HK-2 (cell line): Measurements from ENCODE around the gene NSMCE3.
A peak's percentile ranks its signal among the peaks of the same experiment; 100 is the strongest.

Source experiments
- DNase-seq: peaks from one replicate; pipeline ENCODE4 v3.0.0-alpha.2; 2018; ENCODE audit not compliant: unreplicated experiment

Gene NSMCE3

DNA sequence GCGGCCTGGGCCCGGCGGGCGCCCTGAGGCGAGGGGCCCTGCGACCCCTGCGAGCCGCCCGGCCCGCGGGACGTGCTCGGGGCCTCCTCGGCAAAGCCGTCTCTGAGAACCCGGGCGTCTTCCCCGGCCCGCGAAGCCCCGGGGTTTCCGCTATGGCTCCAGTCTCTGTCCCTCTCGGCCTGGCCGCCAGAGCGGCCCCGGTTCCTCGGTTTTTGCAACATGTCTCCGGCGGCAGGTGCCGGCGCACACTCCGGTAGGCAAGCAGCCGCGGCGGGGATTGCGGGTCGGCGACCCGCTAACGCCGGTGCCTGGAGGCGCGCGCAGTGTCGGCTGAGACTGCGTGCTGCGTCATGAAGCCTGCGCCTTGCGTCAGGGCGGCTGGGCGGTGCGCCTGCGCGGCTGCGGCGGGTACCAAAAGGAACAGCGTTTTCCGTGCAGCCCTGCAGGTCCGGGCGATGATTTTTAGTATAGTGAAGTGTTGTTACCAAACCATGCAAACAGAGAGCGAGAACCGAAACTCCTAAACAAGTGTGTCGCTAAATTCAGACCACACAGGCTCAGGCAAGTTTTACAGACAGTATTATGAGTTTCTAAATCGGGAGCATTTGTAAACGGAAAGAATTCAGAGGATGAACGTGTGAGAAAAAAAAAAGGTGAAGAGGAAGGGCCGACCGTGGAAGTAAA, at the start of gene NSMCE3:
Gene NSMCE3, minus strand, starts transcription at position 338 of the 684 bp plus-strand sequence. Its CDS starts 117 bp downstream, at position 221.
- peak; percentile 68 for DNase-seq

GRCh38 chr15:29316422-29316821, 46.8 kb upstream of the NSMCE3 start:
- no peak for DNase-seq

DNA sequence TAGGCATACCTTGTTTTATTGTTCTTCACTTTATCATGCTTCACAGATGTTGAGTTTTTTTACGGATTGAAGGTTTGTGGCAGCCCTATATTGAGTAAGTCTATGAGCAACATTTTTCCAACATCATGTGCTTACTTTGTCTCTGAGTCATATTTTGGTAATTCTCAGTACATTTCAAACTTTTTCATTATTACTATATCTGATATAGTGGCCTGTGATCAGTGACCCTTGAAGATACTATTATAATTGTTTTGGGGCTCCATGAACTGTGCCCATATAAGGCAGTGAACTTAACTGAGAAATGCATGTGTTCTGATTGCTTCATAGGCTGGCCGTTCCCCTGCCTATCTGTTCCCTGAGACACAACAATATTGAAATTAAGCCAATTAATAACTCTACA, 42.8 kb upstream of the NSMCE3 start:
- no peak for DNase-seq

- DNase-seq, result no peak
These were observed 42.1 kb upstream of the NSMCE3 start for GRCh38 chr15:29311696-29312095.

- no peak for DNase-seq
These were observed 39.5 kb upstream of the NSMCE3 start for GRCh38 chr15:29309139-29309538.

GRCh38 chr15:29308299-29308698, 38.7 kb upstream of the NSMCE3 start:
- no peak for DNase-seq

DNA sequence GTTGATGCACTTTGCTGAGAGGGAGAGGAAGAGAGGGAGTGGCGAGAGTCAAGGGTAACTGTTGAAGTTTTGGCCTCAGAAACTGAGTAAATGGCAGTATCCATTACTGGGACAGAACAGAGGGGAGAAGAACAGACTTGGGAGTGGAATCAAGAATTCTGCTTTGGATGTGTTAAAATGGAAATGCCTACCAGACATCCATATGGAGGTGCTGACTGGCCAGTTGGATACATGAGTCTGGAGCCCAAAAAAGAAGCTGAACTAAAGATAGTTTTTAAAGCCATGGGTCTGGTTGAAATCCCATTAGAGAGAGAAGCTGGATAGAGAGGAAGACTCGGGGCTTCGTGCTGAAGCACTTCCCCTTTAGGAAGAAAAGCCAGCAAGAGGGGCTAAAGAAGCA, 35.9 kb upstream of the NSMCE3 start:
- DNase-seq, result no peak

GRCh38 chr15:29302871-29303270, 33.2 kb upstream of the NSMCE3 start:
- DNase-seq, result no peak

GRCh38 chr15:29299784-29300183, 30.2 kb upstream of the NSMCE3 start:
- no peak for DNase-seq

DNA sequence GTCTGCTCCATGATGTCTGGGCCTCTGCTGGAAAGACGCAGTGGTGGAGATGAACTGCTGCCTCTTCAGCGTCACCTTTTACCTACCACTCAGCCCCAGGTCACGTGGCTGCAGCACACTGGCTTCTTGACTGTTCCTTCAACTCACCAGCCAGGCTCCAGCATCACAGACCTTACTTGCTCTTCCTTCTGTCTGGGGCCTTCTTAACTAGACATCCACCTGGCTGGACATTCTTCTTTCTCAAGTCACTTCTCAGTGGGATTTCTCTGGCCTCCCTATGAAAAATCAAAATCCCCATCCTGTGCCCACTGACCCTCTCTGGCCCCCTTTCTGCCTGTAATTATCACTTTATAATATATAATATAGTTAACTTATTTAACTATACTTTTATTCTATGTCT, 29.7 kb upstream of the NSMCE3 start:
- DNase-seq, result no peak

- no peak for DNase-seq
These were observed 25.2 kb upstream of the NSMCE3 start for GRCh38 chr15:29294732-29295325.

DNA sequence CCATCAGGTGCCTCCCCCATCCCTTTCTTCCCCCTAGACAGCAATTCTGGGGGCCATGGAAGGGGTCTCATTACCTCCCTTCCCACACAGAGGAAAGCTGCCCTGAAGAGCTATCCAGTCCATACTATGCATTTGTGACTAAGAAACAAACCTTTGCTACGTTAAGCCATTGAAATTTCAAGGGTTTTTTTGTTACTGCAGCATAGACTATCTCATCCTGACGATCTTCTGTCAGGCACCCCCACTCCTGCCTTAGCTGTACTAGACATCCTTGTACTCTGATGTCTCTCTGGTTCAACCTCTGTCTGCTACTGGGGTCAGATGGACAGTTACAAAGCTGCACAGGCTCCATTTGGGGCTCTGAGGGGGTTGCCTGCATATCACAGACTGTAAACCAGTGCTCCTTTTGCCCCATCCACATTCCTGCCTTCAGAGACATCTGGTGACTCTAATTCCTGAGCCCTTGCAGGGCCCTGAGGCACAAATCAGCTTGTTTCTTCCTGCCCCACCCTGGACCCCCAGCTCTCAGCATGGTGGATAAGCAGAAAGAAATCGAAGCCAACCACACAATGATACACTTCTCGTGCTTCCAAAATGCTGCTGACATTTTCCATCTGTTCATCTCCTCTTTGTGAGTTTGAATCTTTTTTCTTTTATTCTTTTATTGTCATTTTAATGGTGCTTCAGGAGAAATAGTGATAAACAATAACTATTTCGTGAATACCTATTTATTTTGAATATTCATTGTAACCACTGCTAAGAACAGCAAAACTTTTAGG, 21.6 kb upstream of the NSMCE3 start:
- no peak for DNase-seq

- no peak for DNase-seq
These were observed 19.6 kb upstream of the NSMCE3 start for GRCh38 chr15:29289173-29289572.

- no peak for DNase-seq
These were observed 15.8 kb upstream of the NSMCE3 start for GRCh38 chr15:29285386-29285785.

DNA sequence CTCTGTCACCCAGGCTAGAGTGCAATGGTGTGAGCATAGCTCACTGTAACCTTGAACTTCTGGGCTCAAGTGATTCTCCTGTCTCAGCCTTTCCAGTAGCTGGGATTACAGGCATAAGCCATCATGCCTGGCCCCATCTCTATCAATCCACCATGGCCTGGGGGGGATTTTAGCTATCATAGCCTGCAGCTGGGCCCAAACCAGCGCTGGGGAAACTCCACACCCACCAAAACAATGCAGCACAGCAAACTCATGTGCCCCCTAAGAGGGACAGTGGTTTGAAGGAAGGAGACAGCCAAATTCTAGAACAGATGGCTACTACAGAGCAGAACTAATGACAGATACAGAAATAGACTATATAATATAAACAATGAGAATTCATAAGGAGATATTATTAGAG, 13.8 kb upstream of the NSMCE3 start:
- no peak for DNase-seq

DNA sequence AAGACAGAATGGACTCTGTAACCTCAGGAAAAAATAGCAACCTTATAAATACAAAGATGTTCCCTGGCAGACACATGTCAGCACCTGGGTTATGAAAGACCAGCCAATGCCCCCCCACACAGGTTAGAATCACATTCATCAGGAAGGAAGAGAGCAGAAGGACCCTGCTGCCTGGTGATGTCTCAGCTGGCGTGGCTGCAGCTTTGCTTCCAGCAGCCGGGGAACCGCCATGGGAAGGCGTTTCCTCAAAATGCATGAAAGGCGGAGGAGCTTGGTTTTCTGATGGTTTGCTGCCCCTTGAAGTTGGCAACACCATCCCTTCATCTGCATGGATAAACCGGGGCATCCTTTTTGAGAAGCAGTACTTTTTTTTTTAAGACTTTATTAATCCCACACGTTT, 10.9 kb upstream of the NSMCE3 start:
- no peak for DNase-seq

DNA sequence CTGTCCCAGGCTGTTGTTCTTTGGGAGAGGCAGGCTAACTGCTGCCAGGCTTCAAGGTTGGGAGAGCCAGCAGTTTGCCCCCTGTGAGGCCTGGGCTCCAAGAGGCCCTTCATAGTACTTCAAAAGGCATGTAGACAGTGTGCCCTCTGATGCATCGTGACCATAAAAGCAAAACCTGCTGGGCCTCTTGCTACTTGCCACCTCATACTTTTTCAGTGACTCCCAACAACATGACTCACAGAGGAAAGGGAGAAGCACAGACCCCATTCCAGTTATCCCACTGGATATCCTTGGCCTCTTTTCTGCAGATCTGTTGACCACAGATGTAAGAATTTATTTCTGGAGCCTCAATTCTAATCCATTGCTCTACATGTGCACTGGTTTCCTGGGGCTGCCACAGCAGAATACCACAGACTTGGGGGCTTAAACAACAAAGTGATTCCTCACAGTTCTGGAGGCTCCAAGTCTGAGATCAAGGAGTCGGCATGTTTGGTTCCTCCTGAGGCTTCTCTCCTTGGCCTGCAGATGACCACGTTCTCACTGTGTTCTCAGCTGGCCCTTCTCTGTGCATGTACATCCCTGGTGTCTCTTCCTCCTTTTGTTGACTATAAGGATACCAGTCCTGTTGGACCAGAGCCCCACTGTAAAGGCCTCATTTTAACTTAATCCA, 8.9 kb upstream of the NSMCE3 start:
- DNase-seq, result peak; percentile 32

DNA sequence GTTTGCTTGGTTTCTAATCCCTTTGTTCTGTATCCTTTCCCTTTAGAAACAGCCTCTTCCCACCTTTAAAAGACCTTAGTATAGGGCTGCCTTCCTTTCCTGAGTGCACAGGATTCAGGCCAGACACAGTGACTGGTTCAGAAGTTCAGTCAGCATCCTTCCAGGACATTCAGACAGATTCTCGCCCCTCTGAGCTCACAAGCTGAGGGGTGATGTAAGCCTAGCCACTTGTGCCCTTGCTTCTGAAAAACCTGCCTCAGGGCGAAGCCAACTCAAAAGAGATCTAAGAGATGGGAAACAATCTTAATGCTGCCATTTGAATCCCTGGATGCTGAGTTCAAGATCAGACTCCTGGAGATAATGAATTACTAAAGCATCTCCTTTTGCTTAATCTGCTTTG, 6.7 kb upstream of the NSMCE3 start:
- no peak for DNase-seq

DNA sequence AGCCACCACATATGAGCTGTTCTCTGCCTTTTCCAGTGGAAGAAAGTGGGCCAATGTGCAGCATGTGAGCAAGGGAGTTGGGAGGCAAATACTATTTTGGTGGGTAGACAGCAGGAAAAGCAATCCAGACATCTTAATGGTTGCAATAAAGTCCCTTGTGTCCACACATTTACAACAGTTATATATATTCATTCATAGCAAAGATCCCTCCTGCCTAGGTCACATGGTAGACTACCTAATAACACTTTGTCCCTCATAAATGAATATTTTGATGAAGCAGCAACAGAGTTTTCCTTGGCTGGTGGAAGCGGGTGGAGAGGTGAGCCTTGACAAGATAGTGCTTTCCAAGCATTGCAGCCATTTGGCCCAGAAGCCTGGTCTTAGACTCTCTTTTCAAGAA, 6.2 kb upstream of the NSMCE3 start:
- no peak for DNase-seq

GRCh38 chr15:29274946-29275345, 5.3 kb upstream of the NSMCE3 start:
- no peak for DNase-seq

DNA sequence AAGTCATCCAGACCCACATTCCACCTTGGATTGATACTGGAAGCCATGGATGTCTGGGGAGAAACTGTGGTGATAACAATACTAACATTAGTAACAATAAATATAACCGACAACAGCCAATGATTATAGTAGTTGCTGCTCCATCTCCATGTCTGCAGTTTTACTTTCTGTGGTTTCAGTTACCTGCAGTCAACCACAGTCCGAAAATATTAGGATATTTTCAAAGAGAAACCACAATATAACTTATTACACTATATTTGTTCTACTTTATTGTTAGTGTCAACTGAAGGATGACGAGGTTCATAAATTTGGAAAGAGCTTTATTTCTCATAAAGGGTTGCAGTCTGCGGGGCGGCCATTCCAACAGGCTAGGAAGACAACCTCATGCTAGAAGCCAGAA, 2.6 kb upstream of the NSMCE3 start:
- DNase-seq, result no peak

GRCh38 chr15:29270976-29271375, 1.4 kb upstream of the NSMCE3 start:
- no peak for DNase-seq
